Hepatocyte (in vitro differentiated cells): Measurements from ENCODE around the gene AGBL5. TPM values are rescaled to one million over a fixed set of nuclear protein-coding genes. Genes with fewer than 3 reads are reported as not detected.
"Not testable (repeated sequence)": the region's sequence is repeated elsewhere in the genome, so short reads cannot be mapped to it uniquely, and the experiment has no call there.

Source experiments
- DNase-seq: peaks from one replicate; pipeline ENCODE4 v3.0.0-alpha.2; 2016; ENCODE audit warnings: low spot score
- H2AFZ ChIP-seq: fragments of 200-600 bp; sonication (generic); 2 replicates; pipeline ENCODE4 v1.6.0; 2016; ENCODE audit warnings: antibody characterized with exemption, mild to moderate bottlenecking
- H3K27ac ChIP-seq: fragments of 200-600 bp; sonication (generic); 2 replicates; pipeline ENCODE4 v1.5.1; 2016; ENCODE audit warnings: mild to moderate bottlenecking
- H3K27me3 ChIP-seq: fragments of 200-600 bp; sonication (generic); 2 replicates; pipeline ENCODE4 v1.6.1; 2016
- H3K36me3 ChIP-seq: fragments of 200-600 bp; sonication (generic); replicated peaks from 2 replicates; pipeline ENCODE4 v1.5.1; 2016; ENCODE audit warnings: low read depth; ENCODE audit not compliant: insufficient read depth
- H3K4me1 ChIP-seq: fragments of 200-600 bp; sonication (generic); 2 replicates; pipeline ENCODE4 v1.5.1; 2016; ENCODE audit warnings: mild to moderate bottlenecking, moderate library complexity; ENCODE audit not compliant: insufficient read depth
- H3K4me2 ChIP-seq: fragments of 200-600 bp; sonication (generic); 2 replicates; pipeline ENCODE4 v1.6.0; 2016
- H3K4me3 ChIP-seq: fragments of 200-600 bp; sonication (generic); 2 replicates; pipeline ENCODE4 v1.5.1; 2016; ENCODE audit warnings: mild to moderate bottlenecking
- H3K79me2 ChIP-seq: fragments of 200-600 bp; sonication (generic); 2 replicates; pipeline ENCODE4 v1.6.0; 2017; ENCODE audit warnings: mild to moderate bottlenecking
- H3K9me2 ChIP-seq: fragments of 200-600 bp; sonication (generic); replicated peaks from 2 replicates; pipeline ENCODE4 v1.6.0; 2017; ENCODE audit warnings: mild to moderate bottlenecking; ENCODE audit not compliant: insufficient read depth
- H3K9me3 ChIP-seq: fragments of 200-600 bp; sonication (generic); 2 replicates; pipeline ENCODE4 v1.5.1; 2016; ENCODE audit warnings: low read depth, mild to moderate bottlenecking
- H4K20me1 ChIP-seq: fragments of 200-600 bp; sonication (generic); 2 replicates; pipeline ENCODE4 v1.6.0; 2016; ENCODE audit warnings: mild to moderate bottlenecking; ENCODE audit not compliant: insufficient read depth, poor library complexity, severe bottlenecking
- CTCF ChIP-seq: fragments of 200-600 bp; sonication (generic); IDR thresholded peaks from 2 replicates; pipeline ENCODE4 v1.5.1; 2016; ENCODE audit warnings: antibody characterized with exemption, mild to moderate bottlenecking; ENCODE audit not compliant: poor library complexity
- EZH2 ChIP-seq: fragments of 200-600 bp; sonication (generic); IDR thresholded peaks from 2 replicates; pipeline ENCODE4 v1.6.1; 2016; ENCODE audit warnings: antibody characterized with exemption, mild to moderate bottlenecking, borderline replicate concordance
- EZH2phosphoT487 ChIP-seq: fragments of 200-600 bp; sonication (generic); IDR thresholded peaks from one replicate; pipeline ENCODE4 v1.6.1; 2018; ENCODE audit warnings: antibody characterized with exemption, mild to moderate bottlenecking, low read depth, moderate library complexity; ENCODE audit not compliant: unreplicated experiment, severe bottlenecking
- WGBS: methylation state at CpG from one replicate; pipeline ENCODE4 v1.1.6; 2016; ENCODE audit warnings: low lambda C conversion rate; ENCODE audit errors: missing lambda C conversion rate; 5-methylcytosine and 5-hydroxymethylcytosine counted together
- polyA plus RNA-seq: library from polyadenylated mRNA; unstranded; fragments of >200 nt; fragmentation: Nextera tagmentation; extraction: Ambion mirVana; gene quantifications from 2 replicates; pipeline ENCODE4 v1.2.1, GENCODE V29; 2016
- total RNA-seq: library from RNA; depleted of rRNA; stranded (reverse); fragments of >200 nt; gene quantifications from 2 replicates; pipeline ENCODE4 v1.2.3, GENCODE V29; 2014

The AGBL5 gene
- total and polyA plus RNA-seq, 2 experiments from 2014 or later, result 12.9 to 20.2 TPM

GRCh38 chr2:27072920-27073319 lies 21.5 kb downstream of the AGBL5 start:
- Histone ChIP-seq H3K9me2 (no peaks in the 10 kb centered on the region), H3K27ac (peak overlapping the region; percentile 98), H3K79me2 (peaks cover 33% of the 10 kb centered on the region), H3K4me3 (no peak overlapping the region), H2AFZ (no peak overlapping the region), H3K9me3 (no peaks in the 10 kb centered on the region), H3K27me3 (no peaks in the 10 kb centered on the region), H3K36me3 (no peaks in the 10 kb centered on the region), H3K4me2 (peak overlapping the region; percentile 90), H4K20me1 (peaks cover 14% of the 10 kb centered on the region), H3K4me1 (peaks cover 26% of the 10 kb centered on the region)
- 46% methylated on average over 5 of the region's 5 CpGs for WGBS
- TF ChIP-seq CTCF, result no peak
- TF ChIP-seq EZH2phosphoT487, result no peak
- no peak for DNase-seq

GRCh38 chr2:27073782-27074181 lies 22.3 kb downstream of the AGBL5 start:
- Histone ChIP-seq H3K36me3 (no peaks in the 10 kb centered on the region), H3K27me3 (no peaks in the 10 kb centered on the region), H3K79me2 (peaks cover 29% of the 10 kb centered on the region), H3K4me1 (peaks cover 29% of the 10 kb centered on the region), H4K20me1 (peaks cover 12% of the 10 kb centered on the region), H3K4me3 (no peak overlapping the region), H3K9me3 (no peaks in the 10 kb centered on the region), H3K27ac (peak overlapping the region; percentile 98), H2AFZ (no peak overlapping the region), H3K4me2 (no peak overlapping the region), H3K9me2 (no peaks in the 10 kb centered on the region)
- no peak for DNase-seq
- 51% methylated on average over 2 of the region's 2 CpGs for WGBS
- TF ChIP-seq CTCF (no peak), EZH2phosphoT487 (no peak), EZH2 (no peak)

GRCh38 chr2:27074738-27075565 lies 23.5 kb downstream of the AGBL5 start:
- peaks cover 27% of the 10 kb centered on the region for H3K4me1 ChIP-seq
- peak overlapping the region; percentile 54 for H3K4me2 ChIP-seq
- no peak for DNase-seq
- H2AFZ ChIP-seq, result no peak overlapping the region
- H3K9me2 ChIP-seq, result no peaks in the 10 kb centered on the region
- peaks cover 5% of the 10 kb centered on the region for H4K20me1 ChIP-seq
- peaks cover 29% of the 10 kb centered on the region for H3K79me2 ChIP-seq
- H3K27me3 ChIP-seq, result no peaks in the 10 kb centered on the region
- TF ChIP-seq EZH2phosphoT487, result no peak
- no peak for TF ChIP-seq CTCF
- TF ChIP-seq EZH2, result no peak
- WGBS, result 67% methylated on average over 4 of the region's 4 CpGs
- no peaks in the 10 kb centered on the region for H3K36me3 ChIP-seq
- H3K9me3 ChIP-seq, result no peaks in the 10 kb centered on the region
- peak overlapping the region; percentile 98 for H3K27ac ChIP-seq
- no peak overlapping the region for H3K4me3 ChIP-seq

- peak overlapping the region; percentile 54 for H3K4me2 ChIP-seq
- H3K27me3 ChIP-seq, H3K9me3 ChIP-seq, H3K36me3 ChIP-seq, H2AFZ ChIP-seq, H4K20me1 ChIP-seq, H3K9me2 ChIP-seq, H3K4me3 ChIP-seq, DNase-seq: not testable (repeated sequence)
- H3K4me1 ChIP-seq, result peaks cover 22% of the 10 kb centered on the region
- WGBS, result 79% methylated on average over 6 of the region's 6 CpGs
- H3K79me2 ChIP-seq, result peaks cover 27% of the 10 kb centered on the region
- peak overlapping the region; percentile 98 for H3K27ac ChIP-seq
Measured at GRCh38 chr2:27075566-27075871, 24.1 kb downstream of the AGBL5 start.
